HepG2 (cell line): Measurements from ENCODE around the gene ADGRL1. TPM values are rescaled to one million over a fixed set of nuclear protein-coding genes. Genes with fewer than 3 reads are reported as not detected.
"Not testable (repeated sequence)": the region's sequence is repeated elsewhere in the genome, so short reads cannot be mapped to it uniquely, and the experiment has no call there.

Experiments
- ATAC-seq: fragments of 200-7000 bp; cut with Tn5 transposase; 3 replicates; pipeline ENCODE4 v1.9.1; 2020; ENCODE audit warnings: mild to moderate bottlenecking, moderate library complexity
- BruUV-seq: library from RNA; stranded (reverse); fragments of 400-500 nt; replicated peaks from 2 replicates; lab custom pipeline; 2021; lab: Mats Ljungman, UMichigan
- CTCF ChIA-PET: fragments of 300-600 bp; formaldehyde crosslinking; extraction: SDS; loops from one replicate; lab custom pipeline; 2021; ENCODE audit warnings: low total read pairs, inconsistent platforms, low intra/inter-chr PET ratio; lab: Yijun Ruan, JAX
- POLR2A ChIA-PET: fragments of 350-600 bp; sonication (Branson Sonifier 250); formaldehyde crosslinking; loops from one replicate; lab custom pipeline; 2020; ENCODE audit warnings: antibody characterized with exemption, inconsistent platforms; lab: Yijun Ruan, JAX
- DNase-seq: peaks from one replicate; pipeline ENCODE4 v3.0.0-alpha.2; 2015; ENCODE audit warnings: low spot score
- FAIRE-seq: peaks from 3 replicates; lab custom pipeline; 2011; peaks lifted over from hg19 to GRCh38; lab: Jason Lieb, UNC
- H2AFZ ChIP-seq: one replicate; pipeline ENCODE4 v1.6.1; 2011; ENCODE audit warnings: low read length, inconsistent platforms
- H3K27ac ChIP-seq: fragments of 300-600 bp; 3 replicates; pipeline ENCODE4 v1.8.0; 2011; ENCODE audit warnings: mixed run types, mild to moderate bottlenecking, mixed read lengths, low read length, inconsistent platforms; ENCODE audit not compliant: insufficient read depth; ENCODE audit errors: extremely low read length
- H3K27me3 ChIP-seq, 2 experiments: fragments of 200-600 bp in 1 of 2; 2 replicates in 1 of 2; 3 replicates in 1 of 2; pipeline versions ENCODE4 v1.6.0 to v1.8.0; 2011; ENCODE audit warnings: low read length in 2 of 2, mild to moderate bottlenecking in 2 of 2, moderate library complexity in 2 of 2, inconsistent platforms in 1 of 2; ENCODE audit not compliant: insufficient read depth in 2 of 2, control insufficient read depth in 1 of 2
- H3K36me3 ChIP-seq, 2 experiments: fragments of 200-600 bp in 1 of 2; replicated peaks in 1 of 2; 2 replicates in 1 of 2; 3 replicates in 1 of 2; pipeline versions ENCODE4 v1.5.1 to v1.8.0; 2011; ENCODE audit warnings: low read length in 2 of 2, inconsistent platforms in 1 of 2; ENCODE audit not compliant: insufficient read depth in 2 of 2, control insufficient read depth in 1 of 2
- H3K4me1 ChIP-seq: 2 replicates; pipeline ENCODE4 v1.5.1; 2012; ENCODE audit warnings: low read length, inconsistent platforms; ENCODE audit not compliant: insufficient read depth
- H3K4me2 ChIP-seq: 2 replicates; pipeline ENCODE4 v1.6.0; 2011; ENCODE audit warnings: low read depth, low read length, inconsistent platforms
- H3K4me3 ChIP-seq, 3 experiments: fragments of 200-600 bp in 1 of 3; sonication (generic), shearing (Covaris generic) in 1 of 3; replicated peaks in 1 of 3; 2 replicates each; pipeline ENCODE4 v1.5.1; 2011 to 2016; ENCODE audit warnings: low read length in 3 of 3, inconsistent platforms in 2 of 3, low read depth in 2 of 3, mild to moderate bottlenecking in 2 of 3, control low read depth in 1 of 3, mixed read lengths in 1 of 3; ENCODE audit not compliant: insufficient read depth in 1 of 3
- H3K79me2 ChIP-seq: one replicate; pipeline ENCODE4 v1.6.1; 2011; ENCODE audit warnings: low read length, inconsistent platforms; ENCODE audit not compliant: insufficient read depth
- H3K9ac ChIP-seq: 2 replicates; pipeline ENCODE4 v1.6.0; 2011; ENCODE audit warnings: mild to moderate bottlenecking, low read depth, low read length, inconsistent platforms; ENCODE audit not compliant: insufficient read depth
- H3K9me3 ChIP-seq: 2 replicates; pipeline ENCODE4 v1.5.1; 2012; ENCODE audit warnings: mild to moderate bottlenecking, low read length
- H4K20me1 ChIP-seq: 2 replicates; pipeline ENCODE4 v1.6.0; 2011; ENCODE audit warnings: inconsistent platforms, mild to moderate bottlenecking, low read length, moderate library complexity; ENCODE audit not compliant: insufficient read depth
- WGBS: methylation state at CpG from one replicate; pipeline ENCODE4 v1.1.6; 2017; ENCODE audit warnings: low lambda C conversion rate; 5-methylcytosine and 5-hydroxymethylcytosine counted together
- in situ Hi-C: cut with HindIII; loops from 2 replicates; pipeline ENCODE4 v1.10.0; 2017; ENCODE audit warnings: low pct_unique_long_range_greater_than_20kb; ENCODE audit not compliant: extremely low pct_ligation_motif_present
- intact Hi-C: fragments of 100-400 bp; cut with micrococcal nuclease; formaldehyde crosslinking; loops from one replicate; pipeline ENCODE4 v1.10.0; 2022; ENCODE audit not compliant: unreplicated experiment
- polyA plus RNA-seq, 8 experiments: library from polyadenylated mRNA; depleted of rRNA in 3 of 8; stranded (reverse) in 7 of 8; unstranded in 1 of 8; fragments of >200 nt; fragmentation: Illumina TruSeq in 4 of 8; extraction: Trizol in 4 of 8; gene quantifications; 2 replicates each; pipeline versions ENCODE4 v1.2.1 to v1.2.3, GENCODE V29; 2011 to 2016; ENCODE audit warnings: low read depth in 4 of 8, missing spikeins in 1 of 8, mixed read lengths in 1 of 8; ENCODE audit not compliant: insufficient read depth in 1 of 8
- total RNA-seq, 5 experiments: library from RNA; depleted of rRNA; stranded (reverse); fragments of >200 nt; fragmentation: Illumina TruSeq; extraction: Trizol; gene quantifications; 2 replicates each; pipeline ENCODE4 v1.2.3, GENCODE V29; 2016; ENCODE audit warnings: low read depth in 1 of 5

The ADGRL1 gene
- total and polyA plus RNA-seq, 2 of the 13 experiments (the other 11 are each of a cell fraction or from before 2014, with no cell fraction given), result 0.49 to 1.7 TPM

DNA sequence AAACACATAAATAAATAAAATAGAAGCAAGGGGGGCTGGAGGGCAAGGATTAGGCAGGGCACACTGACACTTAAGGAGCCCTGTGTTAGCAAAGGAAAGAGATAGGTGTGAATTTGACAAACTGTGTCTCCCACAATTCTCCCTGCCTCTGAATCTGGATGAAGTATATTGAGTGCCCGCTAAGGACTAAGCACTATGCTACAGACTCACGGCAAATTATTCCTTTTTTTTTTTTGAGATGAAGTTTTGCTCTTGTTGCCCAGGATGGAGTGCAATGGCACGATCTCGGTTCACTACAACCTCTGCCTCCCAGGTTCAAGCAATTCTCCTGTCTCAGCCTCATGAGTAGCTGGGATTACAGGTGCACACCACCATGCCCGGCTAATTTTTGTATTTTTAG is 38.4 kb upstream of the ADGRL1 start:
- H3K4me3 ChIP-seq, intact Hi-C loops, H3K4me1 ChIP-seq, H3K79me2 ChIP-seq, ATAC-seq, DNase-seq, CTCF ChIA-PET, H3K36me3 ChIP-seq, POLR2A ChIA-PET, H4K20me1 ChIP-seq, in situ Hi-C loops, H3K9ac ChIP-seq, H3K27ac ChIP-seq, BruUV-seq, FAIRE-seq, H2AFZ ChIP-seq, H3K9me3 ChIP-seq, H3K27me3 ChIP-seq, H3K4me2 ChIP-seq: not testable (repeated sequence)
- WGBS, result 46% methylated on average over 5 of the region's 5 CpGs

DNA sequence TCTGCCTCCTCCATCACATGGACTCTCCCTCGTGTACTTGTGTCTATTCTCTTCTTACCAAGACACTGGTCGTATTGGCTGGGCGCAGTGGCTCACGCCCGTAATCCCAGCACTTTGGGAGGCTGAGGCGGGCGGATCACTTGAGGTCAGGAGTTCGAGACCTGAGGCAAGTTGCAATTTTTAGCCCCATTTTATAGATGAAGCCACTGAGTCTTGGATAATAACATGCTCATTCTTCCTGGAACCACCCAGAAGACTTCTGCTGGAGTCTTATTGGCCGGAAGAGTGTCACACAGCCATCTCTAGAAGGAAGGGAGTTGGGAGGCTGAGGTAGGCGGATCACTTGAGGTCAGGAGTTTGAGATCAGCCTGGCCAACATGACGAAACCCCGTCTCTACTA is 37.7 kb upstream of the ADGRL1 start:
- H3K79me2 ChIP-seq, intact Hi-C loops, FAIRE-seq, DNase-seq, in situ Hi-C loops, H3K36me3 ChIP-seq, H3K9ac ChIP-seq, H4K20me1 ChIP-seq, BruUV-seq, H3K27me3 ChIP-seq, H3K4me2 ChIP-seq, H3K27ac ChIP-seq, H3K9me3 ChIP-seq, POLR2A ChIA-PET, H2AFZ ChIP-seq, H3K4me3 ChIP-seq, CTCF ChIA-PET, ATAC-seq, H3K4me1 ChIP-seq: not testable (repeated sequence)
- 57% methylated on average over 11 of the region's 12 CpGs for WGBS
